ENCODE data around the gene CXXC1.

CXXC1 gene

GRCh38 chr18:50240080-50240563 is 47.4 kb downstream of the CXXC1 start:
- Histone ChIP-seq H2AFZ (ENCODE audit: low read depth, low read length) (no peak overlapping the region), H3K4me3 (ENCODE audit: low read length) (no peak overlapping the region), H3K27me3 (ENCODE audit: insufficient read depth, low read length) (no peaks in the 10 kb centered on the region), H3K9me3 (ENCODE audit: low read length) (no peaks in the 10 kb centered on the region), H3K36me3 (ENCODE audit: insufficient read depth, low read length) (no peaks in the 10 kb centered on the region), H3K4me1 (ENCODE audit: insufficient read depth, low read length) (no peaks in the 10 kb centered on the region)

- H3K4me1 ChIP-seq (ENCODE audit: insufficient read depth, low read length), result peaks cover 7% of the 10 kb centered on the region
- no peaks in the 10 kb centered on the region for H3K9me3 ChIP-seq (ENCODE audit: low read length)
- H3K27me3 ChIP-seq (ENCODE audit: insufficient read depth, low read length), result no peaks in the 10 kb centered on the region
- no peaks in the 10 kb centered on the region for H3K36me3 ChIP-seq (ENCODE audit: insufficient read depth, low read length)
- no peak overlapping the region for H2AFZ ChIP-seq (ENCODE audit: low read depth, low read length)
- no peak overlapping the region for H3K4me3 ChIP-seq (ENCODE audit: low read length)
These were observed 55.1 kb downstream of the CXXC1 start for GRCh38 chr18:50232419-50232818.
